Measurements from ENCODE around the gene JAZF1.

JAZF1 gene

DNA sequence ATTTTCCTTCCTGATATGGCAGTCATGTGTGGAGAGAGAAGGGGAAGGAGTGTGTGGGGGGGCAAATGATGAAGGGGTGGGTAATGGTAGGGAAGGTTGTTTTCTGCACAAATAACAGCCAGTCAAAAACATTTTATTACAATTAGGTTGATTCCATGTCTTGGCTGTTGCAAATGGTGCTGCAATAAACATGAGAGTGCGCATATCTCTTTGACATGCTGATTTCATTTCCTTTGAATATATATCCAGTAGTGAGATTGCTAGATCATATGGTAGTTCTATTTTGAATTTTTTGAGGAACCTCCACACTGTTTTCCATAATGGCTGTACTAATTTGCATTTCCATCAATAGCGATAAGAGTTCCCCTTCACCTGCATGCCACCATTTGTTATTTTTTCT lies 10.6 kb upstream of the JAZF1 start:
- DNase-seq = no peak

DNA sequence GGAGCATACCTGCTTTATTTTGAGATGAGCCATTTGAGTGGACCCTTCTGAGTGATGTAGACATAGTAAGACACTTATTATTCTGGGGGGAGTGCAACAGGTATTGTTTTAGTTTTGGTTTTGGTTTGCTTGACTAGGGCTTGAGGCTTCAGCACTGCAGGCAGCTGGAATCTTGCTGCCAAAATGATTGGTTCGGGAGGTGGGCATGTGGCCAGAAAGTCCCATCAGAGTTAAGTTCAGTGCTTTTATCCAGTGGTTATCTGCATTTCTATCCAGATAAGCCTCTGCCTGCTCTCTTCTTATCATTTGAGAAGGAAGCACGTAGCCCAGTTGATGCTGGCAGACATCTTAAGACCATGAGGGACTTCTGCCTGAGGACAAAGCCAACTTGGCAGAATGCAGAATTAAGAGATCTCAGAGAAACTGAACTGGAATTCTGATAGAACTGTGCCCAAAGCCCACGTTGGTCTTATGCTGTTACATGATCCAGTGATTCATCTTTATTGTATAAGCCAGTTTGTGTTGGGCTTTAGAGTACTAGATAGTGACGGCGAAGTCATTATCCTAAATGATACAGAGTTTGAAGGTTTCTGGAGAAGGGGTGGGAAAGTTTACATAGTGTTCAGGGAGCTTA lies 9.6 kb upstream of the JAZF1 start:
- DNase-seq = no peak

DNA sequence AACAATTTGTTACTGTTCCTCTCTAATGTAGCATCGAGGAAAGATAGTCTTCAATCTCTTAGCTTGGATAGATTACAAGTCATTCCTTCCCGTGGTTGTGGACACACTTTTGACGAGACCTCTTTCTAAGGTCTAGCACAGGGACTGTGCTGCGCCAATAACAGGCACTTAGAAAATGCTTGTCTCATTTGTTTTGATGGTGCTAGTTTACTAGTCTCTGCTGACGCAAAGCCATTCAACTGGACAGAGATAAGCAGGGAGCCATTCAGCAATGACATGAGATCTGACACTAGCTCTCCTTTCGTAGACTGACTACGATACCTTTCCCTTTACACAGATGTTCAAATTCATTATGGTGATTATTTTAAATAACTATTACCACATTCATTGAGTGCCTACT lies 6.4 kb upstream of the JAZF1 start:
- no peak for DNase-seq

DNA sequence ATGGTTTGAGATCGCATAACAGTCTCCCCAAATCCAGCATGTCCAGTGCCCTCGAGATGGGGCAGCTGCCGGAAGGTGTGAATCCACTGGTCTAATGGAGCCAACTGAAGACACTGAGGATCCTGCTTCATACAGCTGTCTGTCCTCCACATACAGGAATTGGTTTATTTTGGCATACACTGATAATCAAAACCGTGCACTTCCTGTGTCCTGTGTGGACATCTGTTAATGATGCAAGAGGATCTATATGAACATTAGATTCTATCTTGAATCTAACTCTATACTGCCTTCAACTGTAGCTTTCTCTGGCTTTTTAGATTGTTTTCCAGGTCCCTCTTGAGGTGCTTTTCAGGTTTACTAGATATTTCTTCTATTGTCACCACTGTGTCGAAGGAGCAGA lies 3.0 kb upstream of the JAZF1 start:
- no peak for DNase-seq

DNA sequence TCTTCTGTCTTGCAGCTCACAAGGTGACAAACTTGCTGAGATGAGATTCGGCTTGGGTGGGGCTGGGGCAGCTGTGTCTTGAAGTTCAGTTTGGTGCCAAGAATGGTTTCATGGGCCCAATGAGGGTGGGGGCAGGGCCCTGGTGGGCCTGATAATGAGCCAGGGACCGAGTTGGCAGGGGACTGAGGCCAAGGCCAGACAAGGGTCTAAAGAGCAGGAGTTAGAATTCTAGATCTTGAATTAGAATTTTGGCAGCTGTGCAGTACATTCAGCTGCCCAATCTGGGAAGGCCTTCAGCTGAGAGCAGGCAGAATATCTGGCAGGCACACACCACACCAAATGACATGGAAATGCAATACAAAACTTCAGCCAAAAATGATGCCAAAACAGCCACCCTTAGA lies 1.5 kb upstream of the JAZF1 start:
- no peak for DNase-seq

DNA sequence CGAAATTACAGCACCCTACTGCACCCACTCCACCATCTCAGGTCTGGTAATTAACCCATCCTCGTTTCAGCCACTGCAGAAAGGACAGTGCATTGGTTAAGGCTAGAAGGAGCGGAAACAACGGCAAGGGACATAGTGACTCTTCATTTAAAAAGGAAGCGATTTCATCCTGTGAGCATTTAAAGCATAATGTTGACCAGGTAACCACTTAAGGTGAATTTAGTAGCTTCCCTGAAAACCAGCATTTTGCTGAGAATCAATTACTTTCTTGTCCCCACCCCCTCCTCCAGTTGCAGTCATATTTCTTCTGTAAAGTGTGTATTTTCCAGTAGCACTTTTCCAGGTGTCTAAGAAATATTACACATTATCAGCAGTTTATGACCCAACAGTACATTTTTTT lies 821 bp upstream of the JAZF1 start:
- no peak for DNase-seq

DNA sequence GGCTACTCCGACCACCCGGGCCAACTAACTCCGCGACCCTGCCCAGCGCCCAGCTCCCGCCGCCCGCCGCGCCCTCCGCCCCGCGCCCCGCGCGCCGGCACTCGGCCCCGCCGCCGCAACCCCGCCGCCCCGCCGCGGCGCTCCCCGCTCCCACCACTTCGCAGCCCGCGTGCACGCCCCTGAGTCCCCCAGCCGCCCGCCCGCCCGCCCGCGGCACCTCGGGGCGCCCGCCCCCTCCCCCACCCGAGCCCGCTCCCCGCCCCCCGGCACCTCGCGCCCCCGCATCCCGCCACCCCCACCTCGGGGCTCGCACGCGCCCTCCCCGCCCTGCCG lies 598 bp downstream of the JAZF1 start:
- no peak for DNase-seq

DNA sequence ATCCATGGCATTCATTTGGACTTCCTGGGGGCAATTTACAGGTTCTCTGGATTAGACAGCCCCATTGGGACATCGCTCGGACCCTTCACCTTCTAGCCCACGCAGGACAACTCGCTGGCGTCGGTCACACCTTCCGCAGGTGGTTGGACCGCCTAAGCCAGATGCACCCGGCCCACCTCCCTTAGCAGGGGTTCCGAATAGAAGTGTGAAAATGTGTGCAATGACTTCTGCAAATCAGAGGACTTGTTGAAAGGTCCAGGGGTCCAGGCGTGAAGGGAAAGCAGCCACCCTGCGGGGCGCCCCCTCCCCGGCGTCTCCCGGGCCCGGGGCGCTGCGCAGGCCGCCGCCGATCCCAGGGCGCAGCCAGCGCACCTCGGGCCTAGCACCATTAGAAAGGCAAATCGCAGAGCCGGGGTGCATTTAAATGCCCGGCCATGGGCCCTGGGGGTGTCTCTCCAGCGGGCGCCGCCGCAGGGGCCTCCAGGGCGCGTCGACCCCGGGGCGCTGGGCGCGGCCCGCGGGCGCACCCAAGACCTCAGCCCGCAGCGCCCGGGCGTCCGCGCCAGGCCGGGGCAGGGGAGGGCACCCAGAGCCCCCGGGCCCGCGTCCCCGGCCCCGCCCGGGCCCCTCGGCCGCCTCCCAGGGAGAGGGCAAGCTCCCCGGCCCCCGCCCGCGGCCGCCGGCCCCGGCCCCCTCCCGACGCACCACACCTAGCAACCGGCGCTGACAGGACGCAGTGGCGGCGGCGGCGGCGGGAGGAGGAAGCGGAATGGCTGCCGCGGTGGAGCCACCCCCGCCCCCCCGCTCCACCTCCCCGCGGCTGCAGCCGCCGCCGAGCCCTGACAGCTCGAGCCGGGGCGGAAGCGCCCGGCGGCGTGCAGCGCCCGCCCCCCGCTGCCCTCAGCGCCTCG lies 1.2 kb downstream of the JAZF1 start:
- peak; percentile 74 to 94 (median 86) for DNase-seq

DNA sequence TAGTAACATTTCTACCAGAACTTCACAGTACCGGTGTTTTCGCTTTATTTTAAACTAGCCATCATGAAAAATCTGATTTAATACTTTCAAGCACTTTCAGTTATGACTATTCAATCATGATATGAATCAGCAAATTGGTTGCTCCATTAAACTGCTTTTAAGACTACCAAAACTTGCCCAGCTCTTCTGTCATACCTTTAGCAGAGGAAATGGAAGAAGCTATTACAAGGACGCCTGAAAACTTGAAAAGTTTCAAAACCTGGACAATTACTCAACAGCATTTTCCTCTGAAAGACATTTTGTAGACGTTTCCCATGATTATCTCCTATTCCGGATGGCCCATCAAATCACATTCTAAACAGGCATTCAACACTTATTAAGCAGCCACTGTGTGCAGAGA lies 2.0 kb downstream of the JAZF1 start:
- DNase-seq = peak in 2 of 3 donors; percentile 26 to 44

DNA sequence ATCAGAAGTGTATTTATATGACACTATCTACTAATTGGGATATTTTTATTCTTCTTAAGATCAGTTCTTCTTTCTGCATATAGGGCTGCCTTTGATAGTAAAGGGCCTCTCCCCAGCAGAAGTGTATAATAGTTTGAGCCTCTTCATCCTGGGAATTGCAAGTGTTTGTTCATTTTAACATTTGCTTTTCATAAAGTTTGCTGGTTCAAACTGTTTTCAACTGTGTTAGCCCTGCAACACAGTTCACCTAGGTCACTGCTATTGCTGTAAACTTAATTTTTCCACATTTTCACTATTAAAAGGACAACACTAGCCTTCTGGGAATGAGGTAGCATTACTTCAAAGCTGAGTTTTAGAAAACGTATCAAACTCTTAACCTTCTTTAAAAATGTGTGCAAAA lies 2.8 kb downstream of the JAZF1 start:
- DNase-seq = no peak

DNA sequence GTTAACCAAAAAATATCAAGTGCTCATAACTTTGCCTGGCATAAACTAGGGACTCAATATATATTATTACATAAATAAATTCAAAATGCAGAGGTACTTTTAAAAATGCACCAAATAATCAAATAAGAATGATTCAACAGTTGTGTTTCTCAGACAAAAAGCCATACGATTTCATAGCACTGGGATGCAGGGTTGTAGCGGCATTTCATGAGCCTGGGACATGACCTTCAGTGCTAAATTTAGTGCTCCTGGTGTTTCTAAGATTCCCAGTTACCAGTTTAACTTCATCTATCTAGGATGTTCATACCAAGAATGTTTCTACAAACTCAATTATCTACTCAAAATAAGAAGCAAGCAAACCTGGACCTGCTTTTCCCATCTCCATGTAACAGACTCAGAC lies 4.0 kb downstream of the JAZF1 start:
- DNase-seq = no peak

DNA sequence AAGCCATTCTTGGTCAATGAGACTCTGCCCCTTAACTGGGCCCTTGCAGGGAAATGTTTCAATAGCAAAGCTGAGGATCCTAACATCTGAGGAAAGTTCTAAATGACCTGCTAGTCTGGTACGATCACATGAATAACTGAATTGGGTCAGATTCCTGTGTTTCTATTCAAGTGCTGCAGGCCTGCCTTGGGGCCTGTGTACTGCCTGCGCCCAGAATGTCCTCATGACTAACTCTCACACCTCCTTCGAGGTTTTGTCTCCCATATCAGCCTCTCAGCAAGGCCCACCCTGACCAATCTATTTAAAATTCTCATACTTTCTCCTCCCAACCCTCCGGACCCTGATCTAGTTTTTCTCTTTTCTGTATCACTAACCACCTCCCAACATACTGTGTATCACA lies 4.4 kb downstream of the JAZF1 start:
- DNase-seq = no peak

DNA sequence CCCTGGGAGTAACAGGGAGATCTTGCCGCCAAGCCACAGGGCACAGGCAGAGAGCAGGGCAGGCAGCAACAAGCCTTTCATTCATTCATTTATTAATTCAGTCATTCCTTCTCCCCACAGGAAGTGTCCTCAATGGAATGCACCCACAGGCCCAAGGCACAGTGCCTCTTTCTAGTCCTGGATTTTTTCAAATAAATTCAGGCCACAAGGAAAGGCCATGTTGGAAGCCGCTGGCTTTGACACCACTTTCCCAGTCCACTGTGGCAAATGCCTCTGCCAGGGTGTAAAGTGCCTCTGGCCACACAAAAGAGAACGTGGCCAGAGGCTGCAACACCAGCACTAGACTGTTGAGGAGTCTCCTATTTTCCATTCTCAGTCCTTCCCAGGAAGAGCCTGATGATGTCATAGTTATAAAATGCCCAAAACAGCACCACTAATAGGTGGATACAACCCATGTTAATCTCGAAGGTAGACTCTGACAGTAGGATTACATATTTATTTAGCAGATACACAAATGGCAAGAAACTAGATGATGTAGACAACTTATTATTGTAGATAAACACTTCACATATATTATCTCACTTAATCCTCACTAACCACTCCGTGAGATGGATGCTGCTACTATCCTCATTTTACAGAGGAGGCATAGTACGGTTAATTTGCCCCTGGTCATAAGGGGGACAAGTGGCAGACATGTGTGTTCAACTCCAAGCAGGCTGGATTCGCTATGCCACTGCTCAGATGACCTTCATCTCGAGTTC lies 5.5 kb downstream of the JAZF1 start:
- DNase-seq = no peak

DNA sequence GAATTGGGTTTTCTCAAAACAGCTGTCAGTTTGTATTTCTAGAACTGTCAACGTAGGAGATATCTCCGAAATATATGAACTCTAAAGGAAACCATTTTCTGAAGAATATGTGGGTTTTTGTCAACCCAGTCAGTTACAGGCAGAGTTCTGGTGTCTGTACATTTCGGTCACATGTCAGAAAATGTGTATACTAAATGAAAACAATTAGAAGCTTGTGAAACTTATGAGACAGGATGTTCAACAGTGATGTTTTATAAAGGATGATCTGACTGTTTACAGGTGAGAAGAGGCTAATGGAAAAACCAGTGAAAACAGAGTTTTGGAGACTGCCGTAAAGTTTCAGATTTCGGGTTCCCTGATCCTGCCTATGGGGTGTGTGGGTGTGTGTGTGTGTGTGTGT lies 6.2 kb downstream of the JAZF1 start:
- DNase-seq = no peak

DNA sequence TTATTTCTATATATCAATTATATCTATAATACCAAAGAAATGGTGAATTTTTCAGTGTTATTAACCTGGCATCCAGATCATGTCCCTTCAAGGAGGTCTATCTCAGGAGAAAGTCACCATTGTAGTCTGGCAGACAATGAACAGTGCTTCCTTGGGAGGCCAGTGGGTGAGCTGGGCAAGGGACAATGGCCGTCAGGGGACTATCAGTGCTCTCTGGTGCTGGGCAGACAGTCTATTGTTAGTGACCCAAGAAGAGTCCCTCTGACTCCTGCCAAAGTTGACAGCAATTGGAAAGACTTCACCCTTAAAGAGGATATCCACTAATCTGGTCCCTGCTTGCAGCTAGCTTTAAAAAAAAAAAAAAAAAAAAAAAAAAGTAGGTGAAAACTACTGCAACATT lies 7.1 kb downstream of the JAZF1 start:
- DNase-seq = no peak

DNA sequence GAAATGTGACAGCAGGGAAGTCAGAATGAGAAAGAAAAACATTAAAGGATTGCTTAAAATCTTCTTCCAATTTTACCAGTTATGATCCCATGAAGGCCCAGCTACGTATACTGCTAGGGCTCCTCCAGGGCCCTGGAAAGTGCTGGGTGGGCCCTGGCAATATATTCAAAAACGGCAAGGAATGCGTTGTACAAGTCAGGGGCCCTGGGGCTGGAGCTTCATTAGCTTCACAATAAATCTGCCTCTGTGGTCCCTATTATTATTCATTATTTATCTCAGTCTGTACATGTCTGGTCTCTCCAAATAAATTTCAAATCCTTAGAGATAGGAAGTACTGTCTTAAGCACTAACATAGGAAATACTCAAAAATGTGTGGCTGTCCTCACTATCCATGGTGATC lies 7.6 kb downstream of the JAZF1 start:
- no peak for DNase-seq

DNA sequence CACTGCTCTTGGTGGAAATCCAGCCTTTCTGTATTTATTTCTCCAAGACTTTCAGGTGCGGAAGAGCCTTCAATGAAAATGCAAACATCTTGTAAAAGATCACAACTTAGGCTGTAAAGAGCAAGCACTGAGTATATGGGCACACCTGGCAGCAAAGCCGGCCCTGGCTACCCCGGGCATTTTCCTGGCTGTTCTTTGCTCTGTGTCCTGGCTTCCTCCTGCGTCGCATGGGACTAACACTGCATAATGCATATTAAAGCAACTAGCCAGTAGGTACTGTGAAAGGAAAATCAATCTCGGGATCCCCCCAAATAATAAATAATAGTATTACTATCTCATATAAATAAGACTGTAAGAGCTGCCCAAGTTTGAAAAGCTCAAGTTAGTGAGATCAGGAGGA lies 9.9 kb downstream of the JAZF1 start:
- DNase-seq = no peak

DNA sequence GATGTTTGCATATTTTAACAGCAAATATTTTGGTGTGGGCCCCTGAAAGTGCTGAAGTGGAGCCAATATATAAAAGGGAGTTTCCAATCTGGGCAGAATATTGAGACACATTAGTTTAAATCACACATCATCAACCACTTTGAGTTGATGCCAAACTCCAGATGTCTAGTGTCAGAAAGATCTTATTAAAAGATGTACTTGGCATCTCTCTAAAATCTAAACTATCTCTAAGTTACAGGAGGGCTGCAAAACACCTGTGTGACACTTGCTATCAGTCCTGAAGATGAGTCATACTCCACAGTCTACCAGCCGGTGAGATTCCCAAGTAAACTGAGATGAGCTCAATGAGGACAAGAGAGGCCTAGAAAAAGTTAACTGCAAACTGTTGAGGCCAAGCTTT lies 11.4 kb downstream of the JAZF1 start:
- no peak for DNase-seq

DNA sequence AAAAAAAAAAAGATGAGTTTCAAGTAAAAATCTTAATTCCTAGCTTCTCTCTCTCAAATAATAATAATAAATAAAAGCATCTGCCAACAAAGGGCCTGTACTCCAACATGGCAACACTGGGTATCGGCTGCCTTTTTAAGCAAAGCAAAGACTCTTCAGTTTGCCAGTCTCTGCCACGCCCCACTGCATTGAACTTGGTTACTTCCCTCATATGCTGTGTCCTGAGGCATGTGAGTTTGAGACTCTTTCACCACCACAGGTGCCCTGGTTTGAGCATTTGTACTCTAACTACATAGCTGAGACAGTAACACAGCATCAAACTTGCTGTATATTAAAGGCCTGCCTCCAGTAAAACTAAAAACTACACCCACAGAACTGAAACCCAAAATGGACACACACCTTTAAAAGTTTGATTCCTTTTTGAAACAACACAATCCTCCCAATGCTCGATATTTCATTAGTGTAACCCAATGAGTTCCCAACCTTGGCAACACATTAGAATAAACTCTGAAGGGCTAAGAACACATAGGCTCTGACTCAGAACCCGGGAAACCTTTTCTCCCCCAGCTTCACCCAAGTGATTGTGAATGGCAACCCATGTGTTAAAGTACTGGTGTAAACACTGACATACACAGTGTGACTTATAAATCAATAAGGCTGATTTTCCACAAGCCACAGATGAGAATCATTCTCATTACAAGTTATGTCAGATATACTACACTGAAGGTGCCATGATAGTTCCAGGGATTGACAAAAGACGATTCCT lies 12.0 kb downstream of the JAZF1 start:
- no peak for DNase-seq

DNA sequence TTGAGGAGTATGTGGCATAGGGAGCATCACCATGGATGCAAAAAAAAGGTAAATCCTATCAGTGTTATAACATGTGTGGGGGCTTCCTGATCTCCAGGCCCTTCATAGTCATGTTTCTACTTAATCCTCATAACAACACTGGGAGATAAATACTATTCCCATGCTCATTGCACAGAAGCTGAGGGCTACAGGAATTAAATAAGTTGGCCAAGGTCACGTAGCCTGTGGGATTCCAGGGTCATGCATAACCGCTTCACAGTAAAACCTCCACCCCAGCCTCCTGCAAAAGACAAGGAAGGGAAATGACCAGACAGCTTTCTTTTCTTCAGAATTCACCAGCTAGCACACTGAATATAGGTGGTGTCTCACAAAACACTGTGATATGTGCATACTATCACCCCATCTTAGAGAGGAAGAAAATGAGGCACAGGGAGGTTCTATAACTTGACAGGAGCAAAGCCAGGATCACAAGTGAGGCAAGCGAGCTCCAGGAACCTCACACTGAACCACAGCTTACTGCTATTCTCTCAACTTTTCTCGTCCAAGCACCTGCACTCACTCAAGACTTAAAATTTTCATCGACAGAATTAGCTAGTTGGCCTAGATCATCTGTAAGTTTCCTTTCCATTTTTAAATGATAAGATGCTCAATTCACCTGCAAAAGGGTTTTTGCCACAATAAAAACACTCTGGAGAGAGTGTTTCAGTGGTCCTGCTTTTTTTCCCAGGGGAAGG lies 13.4 kb downstream of the JAZF1 start:
- no peak for DNase-seq

DNA sequence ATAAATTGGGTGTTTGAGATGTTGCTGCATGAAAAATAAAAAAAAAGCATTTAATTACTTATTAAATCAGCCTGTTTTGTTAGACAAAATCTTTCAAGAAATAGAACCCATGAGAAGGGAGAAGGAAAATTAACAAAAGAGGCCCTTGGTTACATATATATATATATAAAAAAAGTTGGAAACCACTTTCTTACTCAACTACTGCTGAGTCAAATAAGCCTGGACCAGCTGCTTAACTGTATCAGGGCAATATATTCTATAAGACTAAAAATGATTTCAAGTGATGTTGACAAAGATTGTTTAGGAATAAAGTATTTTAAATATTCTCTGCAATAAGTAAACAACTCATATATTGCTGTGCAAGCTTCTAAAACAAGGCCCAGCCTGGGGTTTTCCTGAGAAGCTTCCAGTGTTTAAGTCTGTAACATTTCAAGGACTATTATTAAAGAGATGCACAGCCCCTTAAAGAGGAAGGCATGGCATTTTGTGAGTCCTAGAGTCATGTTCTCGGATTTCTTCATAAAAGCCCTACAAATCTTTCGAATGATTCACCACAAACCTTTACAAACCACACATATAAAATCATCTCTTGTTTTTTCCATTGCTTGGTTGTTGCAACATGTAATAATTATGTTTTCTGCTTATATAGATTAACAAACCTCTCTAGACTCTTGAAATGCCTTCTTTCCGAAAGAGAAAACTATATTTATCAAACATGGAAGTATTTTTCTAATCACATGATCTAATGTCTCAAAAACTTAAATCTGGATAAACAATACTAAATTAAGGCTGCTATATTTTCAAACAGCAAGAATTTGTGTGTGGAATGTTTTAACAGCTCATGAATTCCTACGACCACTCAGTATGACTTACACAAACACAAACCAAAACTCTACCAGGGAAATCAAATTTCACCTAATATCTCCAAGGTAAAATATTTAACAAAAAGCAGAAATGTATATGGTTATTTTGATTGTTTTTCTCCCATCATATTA lies 14.3 kb downstream of the JAZF1 start:
- DNase-seq = peak; percentile 39 to 64 (median 61)
